HepG2 (cell line): ENCODE results near the gene PPP3R1. TPM values are rescaled to one million over a fixed set of nuclear protein-coding genes. Genes with fewer than 3 reads are reported as not detected.

Experiments used
- BORCS8-MEF2B ChIP-seq: sonication (generic); formaldehyde crosslinking; IDR thresholded peaks from 2 replicates; pipeline ENCODE4 v1.8.0; 2022; ENCODE audit warnings: mild to moderate bottlenecking, missing genetic modification reagents
- HMG20A ChIP-seq: IDR thresholded peaks from 2 replicates; pipeline ENCODE4 v1.6.1; 2016; ENCODE audit warnings: borderline replicate concordance
- MXD4 ChIP-seq: IDR thresholded peaks from 2 replicates; pipeline ENCODE4 v1.6.1; 2016; ENCODE audit warnings: mild to moderate bottlenecking, missing biosample characterization, missing genetic modification reagents
- PHF8 ChIP-seq: sonication (generic); formaldehyde crosslinking; IDR thresholded peaks from 2 replicates; pipeline ENCODE4 v1.5.0; 2020; ENCODE audit warnings: missing genetic modification reagents
- POLR2A ChIP-seq, 2 experiments: IDR thresholded peaks; 2 replicates each; pipeline ENCODE4 v1.6.1; 2011; ENCODE audit warnings: low read depth in 2 of 2, low read length in 2 of 2, mild to moderate bottlenecking in 1 of 2, moderate library complexity in 1 of 2; ENCODE audit not compliant: insufficient read depth in 1 of 2
- SMARCC2 ChIP-seq: fragments of 450-650 bp; IDR thresholded peaks from 2 replicates; pipeline ENCODE4 v1.6.1; 2017; ENCODE audit warnings: antibody characterized with exemption, mild to moderate bottlenecking
- SNRNP70 ChIP-seq: fragments of 200-400 bp; formaldehyde crosslinking; IDR thresholded peaks from 2 replicates; pipeline ENCODE4 v1.6.1; 2017; ENCODE audit warnings: mild to moderate bottlenecking, low read depth, low read length, moderate library complexity
- ZNF24 ChIP-seq: fragments of 450-650 bp; IDR thresholded peaks from 2 replicates; pipeline ENCODE4 v1.6.1; 2017; ENCODE audit warnings: antibody characterized with exemption, mild to moderate bottlenecking
- ZNF343 ChIP-seq: sonication (generic); formaldehyde crosslinking; IDR thresholded peaks from 2 replicates; pipeline ENCODE4 v1.4.0; 2020; ENCODE audit warnings: mild to moderate bottlenecking, missing genetic modification reagents
- ZNF670 ChIP-seq: sonication (generic); formaldehyde crosslinking; IDR thresholded peaks from 2 replicates; pipeline ENCODE4 v1.8.0; 2022; ENCODE audit warnings: mild to moderate bottlenecking, missing genetic modification reagents, borderline replicate concordance
- ZNF839 ChIP-seq: sonication (generic); formaldehyde crosslinking; IDR thresholded peaks from 2 replicates; pipeline ENCODE4 v1.4.0; 2020; ENCODE audit warnings: missing genetic modification reagents, mild to moderate bottlenecking, borderline replicate concordance
- ZNF891 ChIP-seq: sonication (generic); formaldehyde crosslinking; IDR thresholded peaks from 2 replicates; pipeline ENCODE4 v1.5.0; 2020; ENCODE audit warnings: mild to moderate bottlenecking, missing genetic modification reagents
- ZSCAN31 ChIP-seq: sonication (generic); formaldehyde crosslinking; IDR thresholded peaks from 2 replicates; pipeline ENCODE4 v1.5.0; 2020; ENCODE audit warnings: low read depth, mild to moderate bottlenecking, missing genetic modification reagents
- polyA plus RNA-seq, 8 experiments: library from polyadenylated mRNA; depleted of rRNA in 3 of 8; stranded (reverse) in 7 of 8; unstranded in 1 of 8; fragments of >200 nt; fragmentation: Illumina TruSeq in 4 of 8; extraction: Trizol in 4 of 8; gene quantifications; 2 replicates each; pipeline versions ENCODE4 v1.2.1 to v1.2.3, GENCODE V29; 2011 to 2016; ENCODE audit warnings: low read depth in 4 of 8, missing spikeins in 1 of 8, mixed read lengths in 1 of 8; ENCODE audit not compliant: insufficient read depth in 1 of 8
- total RNA-seq, 5 experiments: library from RNA; depleted of rRNA; stranded (reverse); fragments of >200 nt; fragmentation: Illumina TruSeq; extraction: Trizol; gene quantifications; 2 replicates each; pipeline ENCODE4 v1.2.3, GENCODE V29; 2016; ENCODE audit warnings: low read depth in 1 of 5
- TF ChIP-seq, protein P1 (sequence below): IDR thresholded peaks from 2 replicates; pipeline ENCODE4 v1.6.1; 2016; ENCODE audit warnings: low read depth, missing genetic modification reagents, missing compliant biosample characterization
- TF ChIP-seq, protein P2 (sequence below): sonication (generic); formaldehyde crosslinking; IDR thresholded peaks from 2 replicates; pipeline ENCODE4 v1.5.1; 2020; ENCODE audit warnings: missing genetic modification reagents, mild to moderate bottlenecking, borderline replicate concordance
- TF ChIP-seq, protein P3 (sequence below): sonication (generic); formaldehyde crosslinking; IDR thresholded peaks from 2 replicates; pipeline ENCODE4 v1.5.0; 2020; ENCODE audit warnings: missing genetic modification reagents
- TF ChIP-seq, protein P4 (sequence below): sonication (generic); formaldehyde crosslinking; IDR thresholded peaks from 2 replicates; pipeline ENCODE4 v1.5.1; 2020; ENCODE audit warnings: mild to moderate bottlenecking, missing genetic modification reagents, borderline replicate concordance
- TF ChIP-seq, protein P5 (sequence below): IDR thresholded peaks from 2 replicates; pipeline ENCODE4 v1.6.1; 2018; ENCODE audit warnings: missing genetic modification reagents

Gene PPP3R1
- total and polyA plus RNA-seq, 2 of the 13 experiments (the other 11 are each of a cell fraction or from before 2014, with no cell fraction given): 11.6 to 25.7 TPM

DNA sequence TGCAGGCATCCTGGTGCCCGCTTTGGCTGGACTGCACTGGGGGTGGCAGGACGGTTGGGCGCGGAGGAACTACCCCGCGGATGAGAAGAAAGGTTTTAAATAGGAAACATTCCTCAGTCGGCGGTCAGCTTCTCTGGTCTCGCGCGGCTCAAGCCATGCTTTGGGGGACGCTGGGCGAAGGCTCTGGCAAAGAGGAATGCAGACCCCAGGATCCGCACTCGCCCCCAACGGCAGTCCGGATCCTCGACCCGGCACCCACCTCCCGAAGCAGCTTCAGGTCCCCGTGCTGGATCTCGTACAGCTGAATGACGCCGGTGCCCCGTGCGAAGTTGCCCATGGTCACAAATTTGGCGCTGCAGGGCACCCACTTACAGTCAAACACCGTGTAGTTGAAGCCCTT lies 95.3 kb downstream of the PPP3R1 start (continued):
- TF ChIP-seq, protein P1, sequence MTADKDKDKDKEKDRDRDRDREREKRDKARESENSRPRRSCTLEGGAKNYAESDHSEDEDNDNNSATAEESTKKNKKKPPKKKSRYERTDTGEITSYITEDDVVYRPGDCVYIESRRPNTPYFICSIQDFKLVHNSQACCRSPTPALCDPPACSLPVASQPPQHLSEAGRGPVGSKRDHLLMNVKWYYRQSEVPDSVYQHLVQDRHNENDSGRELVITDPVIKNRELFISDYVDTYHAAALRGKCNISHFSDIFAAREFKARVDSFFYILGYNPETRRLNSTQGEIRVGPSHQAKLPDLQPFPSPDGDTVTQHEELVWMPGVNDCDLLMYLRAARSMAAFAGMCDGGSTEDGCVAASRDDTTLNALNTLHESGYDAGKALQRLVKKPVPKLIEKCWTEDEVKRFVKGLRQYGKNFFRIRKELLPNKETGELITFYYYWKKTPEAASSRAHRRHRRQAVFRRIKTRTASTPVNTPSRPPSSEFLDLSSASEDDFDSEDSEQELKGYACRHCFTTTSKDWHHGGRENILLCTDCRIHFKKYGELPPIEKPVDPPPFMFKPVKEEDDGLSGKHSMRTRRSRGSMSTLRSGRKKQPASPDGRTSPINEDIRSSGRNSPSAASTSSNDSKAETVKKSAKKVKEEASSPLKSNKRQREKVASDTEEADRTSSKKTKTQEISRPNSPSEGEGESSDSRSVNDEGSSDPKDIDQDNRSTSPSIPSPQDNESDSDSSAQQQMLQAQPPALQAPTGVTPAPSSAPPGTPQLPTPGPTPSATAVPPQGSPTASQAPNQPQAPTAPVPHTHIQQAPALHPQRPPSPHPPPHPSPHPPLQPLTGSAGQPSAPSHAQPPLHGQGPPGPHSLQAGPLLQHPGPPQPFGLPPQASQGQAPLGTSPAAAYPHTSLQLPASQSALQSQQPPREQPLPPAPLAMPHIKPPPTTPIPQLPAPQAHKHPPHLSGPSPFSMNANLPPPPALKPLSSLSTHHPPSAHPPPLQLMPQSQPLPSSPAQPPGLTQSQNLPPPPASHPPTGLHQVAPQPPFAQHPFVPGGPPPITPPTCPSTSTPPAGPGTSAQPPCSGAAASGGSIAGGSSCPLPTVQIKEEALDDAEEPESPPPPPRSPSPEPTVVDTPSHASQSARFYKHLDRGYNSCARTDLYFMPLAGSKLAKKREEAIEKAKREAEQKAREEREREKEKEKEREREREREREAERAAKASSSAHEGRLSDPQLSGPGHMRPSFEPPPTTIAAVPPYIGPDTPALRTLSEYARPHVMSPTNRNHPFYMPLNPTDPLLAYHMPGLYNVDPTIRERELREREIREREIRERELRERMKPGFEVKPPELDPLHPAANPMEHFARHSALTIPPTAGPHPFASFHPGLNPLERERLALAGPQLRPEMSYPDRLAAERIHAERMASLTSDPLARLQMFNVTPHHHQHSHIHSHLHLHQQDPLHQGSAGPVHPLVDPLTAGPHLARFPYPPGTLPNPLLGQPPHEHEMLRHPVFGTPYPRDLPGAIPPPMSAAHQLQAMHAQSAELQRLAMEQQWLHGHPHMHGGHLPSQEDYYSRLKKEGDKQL: no peak
- TF ChIP-seq ZSCAN31 (CRISPR knock-in tag) (no peak), ZNF839 (peak; percentile 59; the same call in 1 of the 2 replicates), SMARCC2 (no peak), ZNF670 (CRISPR knock-in tag) (0 out of 2 replicates have a peak, but pooled peaks have one; percentile 13), PHF8 (CRISPR knock-in tag) (no peak), HMG20A (CRISPR knock-in tag) (no peak), SNRNP70 (no peak), ZNF891 (CRISPR knock-in tag) (no peak), ZNF24 (no peak), BORCS8-MEF2B (CRISPR knock-in tag) (no peak), MXD4 (no peak), POLR2A (IDR thresholded peaks at IDR 0.05; ENCODE audit: insufficient read depth in 1 of 2, low read depth in 2 of 2, low read length in 2 of 2) (peak in 1 of 2 experiments; percentile 2; a peak in 1 of 4 replicates), ZNF343 (CRISPR knock-in tag) (no peak)
- TF ChIP-seq, protein P2, sequence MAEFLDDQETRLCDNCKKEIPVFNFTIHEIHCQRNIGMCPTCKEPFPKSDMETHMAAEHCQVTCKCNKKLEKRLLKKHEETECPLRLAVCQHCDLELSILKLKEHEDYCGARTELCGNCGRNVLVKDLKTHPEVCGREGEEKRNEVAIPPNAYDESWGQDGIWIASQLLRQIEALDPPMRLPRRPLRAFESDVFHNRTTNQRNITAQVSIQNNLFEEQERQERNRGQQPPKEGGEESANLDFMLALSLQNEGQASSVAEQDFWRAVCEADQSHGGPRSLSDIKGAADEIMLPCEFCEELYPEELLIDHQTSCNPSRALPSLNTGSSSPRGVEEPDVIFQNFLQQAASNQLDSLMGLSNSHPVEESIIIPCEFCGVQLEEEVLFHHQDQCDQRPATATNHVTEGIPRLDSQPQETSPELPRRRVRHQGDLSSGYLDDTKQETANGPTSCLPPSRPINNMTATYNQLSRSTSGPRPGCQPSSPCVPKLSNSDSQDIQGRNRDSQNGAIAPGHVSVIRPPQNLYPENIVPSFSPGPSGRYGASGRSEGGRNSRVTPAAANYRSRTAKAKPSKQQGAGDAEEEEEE (CRISPR knock-in tag): no peak
- TF ChIP-seq, protein P3, sequence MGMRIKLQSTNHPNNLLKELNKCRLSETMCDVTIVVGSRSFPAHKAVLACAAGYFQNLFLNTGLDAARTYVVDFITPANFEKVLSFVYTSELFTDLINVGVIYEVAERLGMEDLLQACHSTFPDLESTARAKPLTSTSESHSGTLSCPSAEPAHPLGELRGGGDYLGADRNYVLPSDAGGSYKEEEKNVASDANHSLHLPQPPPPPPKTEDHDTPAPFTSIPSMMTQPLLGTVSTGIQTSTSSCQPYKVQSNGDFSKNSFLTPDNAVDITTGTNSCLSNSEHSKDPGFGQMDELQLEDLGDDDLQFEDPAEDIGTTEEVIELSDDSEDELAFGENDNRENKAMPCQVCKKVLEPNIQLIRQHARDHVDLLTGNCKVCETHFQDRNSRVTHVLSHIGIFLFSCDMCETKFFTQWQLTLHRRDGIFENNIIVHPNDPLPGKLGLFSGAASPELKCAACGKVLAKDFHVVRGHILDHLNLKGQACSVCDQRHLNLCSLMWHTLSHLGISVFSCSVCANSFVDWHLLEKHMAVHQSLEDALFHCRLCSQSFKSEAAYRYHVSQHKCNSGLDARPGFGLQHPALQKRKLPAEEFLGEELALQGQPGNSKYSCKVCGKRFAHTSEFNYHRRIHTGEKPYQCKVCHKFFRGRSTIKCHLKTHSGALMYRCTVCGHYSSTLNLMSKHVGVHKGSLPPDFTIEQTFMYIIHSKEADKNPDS (CRISPR knock-in tag): 0 out of 2 replicates have a peak, but pooled peaks have one; percentile 88
- TF ChIP-seq, protein P4, sequence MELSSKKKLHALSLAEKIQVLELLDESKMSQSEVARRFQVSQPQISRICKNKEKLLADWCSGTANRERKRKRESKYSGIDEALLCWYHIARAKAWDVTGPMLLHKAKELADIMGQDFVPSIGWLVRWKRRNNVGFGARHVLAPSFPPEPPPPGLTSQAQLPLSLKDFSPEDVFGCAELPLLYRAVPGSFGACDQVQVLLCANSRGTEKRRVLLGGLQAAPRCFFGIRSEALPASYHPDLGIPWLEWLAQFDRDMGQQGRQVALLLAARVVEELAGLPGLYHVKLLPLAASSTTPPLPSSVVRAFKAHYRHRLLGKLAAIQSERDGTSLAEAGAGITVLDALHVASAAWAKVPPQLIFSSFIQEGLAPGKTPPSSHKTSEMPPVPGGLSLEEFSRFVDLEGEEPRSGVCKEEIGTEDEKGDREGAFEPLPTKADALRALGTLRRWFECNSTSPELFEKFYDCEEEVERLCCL (CRISPR knock-in tag): 0 out of 2 replicates have a peak, but pooled peaks have one; percentile 30
- TF ChIP-seq, protein P5, sequence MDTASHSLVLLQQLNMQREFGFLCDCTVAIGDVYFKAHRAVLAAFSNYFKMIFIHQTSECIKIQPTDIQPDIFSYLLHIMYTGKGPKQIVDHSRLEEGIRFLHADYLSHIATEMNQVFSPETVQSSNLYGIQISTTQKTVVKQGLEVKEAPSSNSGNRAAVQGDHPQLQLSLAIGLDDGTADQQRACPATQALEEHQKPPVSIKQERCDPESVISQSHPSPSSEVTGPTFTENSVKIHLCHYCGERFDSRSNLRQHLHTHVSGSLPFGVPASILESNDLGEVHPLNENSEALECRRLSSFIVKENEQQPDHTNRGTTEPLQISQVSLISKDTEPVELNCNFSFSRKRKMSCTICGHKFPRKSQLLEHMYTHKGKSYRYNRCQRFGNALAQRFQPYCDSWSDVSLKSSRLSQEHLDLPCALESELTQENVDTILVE (CRISPR knock-in tag): no peak
